Measurements from ENCODE around the gene KLF2.
A peak's percentile ranks its signal among the peaks of the same experiment; 100 is the strongest.

Gene KLF2

GRCh38 chr19:16366433-16367260 lies 42.0 kb downstream of the KLF2 start:
- Histone ChIP-seq H3K4me3 (ENCODE audit: low read length) (peak overlapping the region; percentile 46), H3K27ac (ENCODE audit: low read length) (peak overlapping the region; percentile 98), H3K4me2 (ENCODE audit: low read depth, low read length) (peak overlapping the region; percentile 94), H3K27me3 (replicated peaks; ENCODE audit: insufficient read depth, low read length) (no peaks in the 10 kb centered on the region), H3K9ac (ENCODE audit: low read length) (peak overlapping the region; percentile 81), H2AFZ (ENCODE audit: low read length) (no peak overlapping the region), H3K36me3 (replicated peaks; ENCODE audit: insufficient read depth, low read length) (no peaks in the 10 kb centered on the region), H3K79me2 (ENCODE audit: low read length) (peaks cover 13% of the 10 kb centered on the region), H3K9me2 (replicated peaks; ENCODE audit: insufficient read depth, low read length) (no peaks in the 10 kb centered on the region), H3K4me1 (ENCODE audit: low read length) (peaks cover 61% of the 10 kb centered on the region), H3F3A (ENCODE audit: insufficient read depth, low read length) (peaks cover 35% of the 10 kb centered on the region), H4K20me1 (ENCODE audit: insufficient read depth, low read length) (no peaks in the 10 kb centered on the region), H3K9me3 (replicated peaks; ENCODE audit: insufficient read depth, low read length) (no peaks in the 10 kb centered on the region)
- TF ChIP-seq EZH2phosphoT487 (IDR thresholded peaks at IDR 0.05; ENCODE audit: low read length), result no peak
- peak; percentile 79 for DNase-seq

- Histone ChIP-seq H4K20me1 (ENCODE audit: insufficient read depth, low read length) (no peaks in the 10 kb centered on the region), H2AFZ (ENCODE audit: low read length) (no peak overlapping the region), H3K9ac (ENCODE audit: low read length) (peak overlapping the region; percentile 81), H3K4me3 (ENCODE audit: low read length) (peak overlapping the region; percentile 46), H3K9me3 (replicated peaks; ENCODE audit: insufficient read depth, low read length) (no peaks in the 10 kb centered on the region), H3F3A (ENCODE audit: insufficient read depth, low read length) (peaks cover 41% of the 10 kb centered on the region), H3K79me2 (ENCODE audit: low read length) (peaks cover 13% of the 10 kb centered on the region), H3K36me3 (replicated peaks; ENCODE audit: insufficient read depth, low read length) (no peaks in the 10 kb centered on the region), H3K4me1 (ENCODE audit: low read length) (peaks cover 66% of the 10 kb centered on the region), H3K27ac (ENCODE audit: low read length) (peak overlapping the region; percentile 98), H3K9me2 (replicated peaks; ENCODE audit: insufficient read depth, low read length) (no peaks in the 10 kb centered on the region), H3K4me2 (ENCODE audit: low read depth, low read length) (peak overlapping the region; percentile 94), H3K27me3 (replicated peaks; ENCODE audit: insufficient read depth, low read length) (no peaks in the 10 kb centered on the region)
- DNase-seq, result peak; percentile 90
- TF ChIP-seq CTCF (IDR thresholded peaks at IDR 0.05; ENCODE audit: low read length), result no peak
- no peak for TF ChIP-seq EZH2phosphoT487 (IDR thresholded peaks at IDR 0.05; ENCODE audit: low read length)
- TF ChIP-seq EZH2 (optimal IDR thresholded peaks at IDR 0.05; ENCODE audit: low read depth, low read length), result no peak
Measured at GRCh38 chr19:16367261-16367683, 42.6 kb downstream of the KLF2 start.

- H4K20me1 ChIP-seq (ENCODE audit: insufficient read depth, low read length), result no peaks in the 10 kb centered on the region
- no peaks in the 10 kb centered on the region for H3K9me3 ChIP-seq (replicated peaks; ENCODE audit: insufficient read depth, low read length)
- no peak for DNase-seq
- no peaks in the 10 kb centered on the region for H3K27me3 ChIP-seq (replicated peaks; ENCODE audit: insufficient read depth, low read length)
- H3F3A ChIP-seq (ENCODE audit: insufficient read depth, low read length), result peaks cover 53% of the 10 kb centered on the region
- no peak overlapping the region for H3K27ac ChIP-seq (ENCODE audit: low read length)
- H3K4me1 ChIP-seq (ENCODE audit: low read length), result peaks cover 79% of the 10 kb centered on the region
- no peaks in the 10 kb centered on the region for H3K9me2 ChIP-seq (replicated peaks; ENCODE audit: insufficient read depth, low read length)
- H3K4me3 ChIP-seq (ENCODE audit: low read length), result no peak overlapping the region
- no peak overlapping the region for H2AFZ ChIP-seq (ENCODE audit: low read length)
- TF ChIP-seq CTCF (IDR thresholded peaks at IDR 0.05; ENCODE audit: low read length) (no peak), EZH2 (optimal IDR thresholded peaks at IDR 0.05; ENCODE audit: low read depth, low read length) (no peak), EZH2phosphoT487 (IDR thresholded peaks at IDR 0.05; ENCODE audit: low read length) (no peak)
- peaks cover 13% of the 10 kb centered on the region for H3K79me2 ChIP-seq (ENCODE audit: low read length)
- H3K4me2 ChIP-seq (ENCODE audit: low read depth, low read length), result peak overlapping the region; percentile 94
- H3K9ac ChIP-seq (ENCODE audit: low read length), result no peak overlapping the region
- no peaks in the 10 kb centered on the region for H3K36me3 ChIP-seq (replicated peaks; ENCODE audit: insufficient read depth, low read length)
Measured at GRCh38 chr19:16368385-16369305, 44.0 kb downstream of the KLF2 start.
